HG02610 (cell line): ENCODE data around the gene PLEKHN1.

Experiments
- ATAC-seq: cut with Tn5 transposase; IDR thresholded peaks from one replicate; pipeline ENCODE4 v1.9.1; 2021; ENCODE audit warnings: mild to moderate bottlenecking, moderate library complexity; ENCODE audit not compliant: unreplicated experiment

Gene PLEKHN1

GRCh38 chr1:959731-960362 is 6.4 kb upstream of the PLEKHN1 start:
- ATAC-seq: no peak

GRCh38 chr1:960363-961131 is 5.7 kb upstream of the PLEKHN1 start, which contains the start of gene KLHL17:
Gene KLHL17 (plus strand): TSS chr1:960584. CDS start chr1:960694, 110 bp downstream.
- peak; percentile 38 for ATAC-seq

GRCh38 chr1:961132-961669 is 5.1 kb upstream of the PLEKHN1 start:
- ATAC-seq: no peak

- ATAC-seq: no peak
Measured at GRCh38 chr1:962381-963300, 3.6 kb upstream of the PLEKHN1 start.

GRCh38 chr1:963301-963651 is 3.0 kb upstream of the PLEKHN1 start:
- no peak for ATAC-seq

GRCh38 chr1:963746-964525 is 2.3 kb upstream of the PLEKHN1 start:
- ATAC-seq: no peak

- no peak for ATAC-seq
Measured at GRCh38 chr1:964691-965525, 1.4 kb upstream of the PLEKHN1 start.

GRCh38 chr1:965526-966134 is 652 bp upstream of the PLEKHN1 start:
- no peak for ATAC-seq

GRCh38 chr1:966704-967300 is 520 bp downstream of the PLEKHN1 start:
- no peak for ATAC-seq

GRCh38 chr1:967466-968343 is 1.4 kb downstream of the PLEKHN1 start:
- ATAC-seq: no peak

GRCh38 chr1:969260-969855 is 3.1 kb downstream of the PLEKHN1 start:
- ATAC-seq: no peak

- ATAC-seq: no peak
Measured at GRCh38 chr1:970242-970972, 4.1 kb downstream of the PLEKHN1 start.

GRCh38 chr1:970973-971730 is 4.9 kb downstream of the PLEKHN1 start:
- ATAC-seq: no peak

- ATAC-seq: no peak
Measured at GRCh38 chr1:971751-972506, 5.6 kb downstream of the PLEKHN1 start.

- no peak for ATAC-seq
Measured at GRCh38 chr1:972726-973458, 6.6 kb downstream of the PLEKHN1 start.
